Pancreas (tissue), 10 donors: ENCODE measurements around the gene ZSCAN16. TPM values are rescaled to one million over a fixed set of nuclear protein-coding genes. Genes with fewer than 3 reads are reported as not detected.
"Not testable (repeated sequence)": the region's sequence is repeated elsewhere in the genome, so short reads cannot be mapped to it uniquely, and the experiment has no call there.

Source experiments
- ATAC-seq, 4 donors: fragments of 200-7000 bp; cut with Tn5 transposase; one replicate each; pipeline versions ENCODE4 v1.8.0 to v1.9.1; 2020; ENCODE audit warnings: mild to moderate bottlenecking in 4 of 4, moderate library complexity in 4 of 4
- DNase-seq, 6 donors: peaks; one replicate each; pipeline ENCODE4 v3.0.0-alpha.2; 2020
- FAIRE-seq: peaks from 2 replicates; lab custom pipeline; 2012; peaks lifted over from hg19 to GRCh38; lab: Jason Lieb, UNC
- H3K27ac ChIP-seq, 4 donors: fragments of 200-600 bp; sonication (generic); 1 replicate in 3 of 4; 2 replicates in 1 of 4; pipeline versions ENCODE4 v1.5.0 to v1.8.0; 2020
- H3K27me3 ChIP-seq, 4 donors: fragments of 200-600 bp; one replicate each; pipeline ENCODE4 v1.8.0; 2021
- H3K36me3 ChIP-seq, 3 donors: fragments of 200-600 bp; sonication (generic) in 1 of 3; one replicate each; pipeline versions ENCODE4 v1.5.0 to v1.8.0; 2020 to 2021
- H3K4me1 ChIP-seq, 3 donors: fragments of 200-600 bp; one replicate each; pipeline ENCODE4 v1.8.0; 2021
- H3K4me3 ChIP-seq, 4 donors: fragments of 200-600 bp; sonication (generic) in 2 of 4; one replicate each; pipeline versions ENCODE4 v1.5.0 to v1.8.0; 2020 to 2021
- H3K9me3 ChIP-seq, 4 donors: fragments of 200-600 bp; one replicate each; pipeline ENCODE4 v1.8.0; 2021
- CTCF ChIP-seq, 4 donors: fragments of 200-600 bp; sonication (generic) in 3 of 4; IDR thresholded peaks; one replicate each; pipeline versions ENCODE4 v1.5.0 to v1.8.0; 2021; ENCODE audit warnings: antibody characterized with exemption in 4 of 4
- WGBS, 2 donors: extraction: QIAGEN DNeasy Blood & Tissue Kit; methylation state at CpG; one replicate each; pipeline ENCODE4 v1.1.7; 2013; 5-methylcytosine and 5-hydroxymethylcytosine counted together
- intact Hi-C, 3 donors: fragments of 100-400 bp; cut with DNase I; formaldehyde crosslinking; loops; one replicate each; pipeline versions ENCODE4 v1.11.1 to v1.14.2; 2022
- polyA plus RNA-seq, 2 donors: library from polyadenylated mRNA; stranded (reverse); fragments of 200-250 nt; gene quantifications; one replicate each; pipeline ENCODE4 v1.2.3, GENCODE V29; 2013
- total RNA-seq, 6 donors: library from RNA; stranded (reverse); fragmentation: NEBNext Ultra II Directional in 4 of 6; extraction: Animal tissue kit (Norgen Biotek cat#: 25700) in 4 of 6; gene quantifications; one replicate each; pipeline versions ENCODE4 v1.2.1 to v1.2.4, GENCODE V29; 2021 to 2023
- donor health status: healthy with polysubstance abuse.
- donor health status: DM: no; HTN: no; CAD: no; lungs with moderate emphysema.
- donor health status: DM: no; HTN: no; CAD: no.
- donor health status: control.
- donor health status: control.
- donor health status: Bipolar disorder and iron deficiency.
- donor health status: DM: yes; HTN: yes; CAD: no.
- donor health status: DM: no; HTN: no; CAD: no.
- donor health status: DM: no; HTN: no; CAD: no.
- donor health status: DM: yes; HTN: yes; CAD: no.

ZSCAN16 gene
- total and polyA plus RNA-seq, 8 donors: 1.6 to 5.0 (median 2.9) TPM

- peak overlapping the region; percentile 52 to 86 (median 64) for H3K4me3 ChIP-seq
- H3K36me3 ChIP-seq: peaks cover 0 to 9% (median 0%) of the 10 kb centered on the region in 3 donors
- no peaks in the 10 kb centered on the region for H3K27me3 ChIP-seq
- WGBS, 2 donors: 10 to 11% methylated on average over 4 of the region's 4 CpGs
- intact Hi-C loops: no loop called here
- ATAC-seq: peak in 1 of 4 donors; percentile 2
- H3K4me1 ChIP-seq: peaks cover 0 to 7% (median 0%) of the 10 kb centered on the region in 3 donors
- no peaks in the 10 kb centered on the region for H3K9me3 ChIP-seq
- no peak for FAIRE-seq
- peak overlapping the region in 3 of 4 donors; percentile 66 to 83 (median 77) for H3K27ac ChIP-seq
- DNase-seq: no peak
- no peak for TF ChIP-seq CTCF (IDR thresholded peaks at IDR 0.05)
Observed at GRCh38 chr6:28081486-28081751, 43.0 kb upstream of the ZSCAN16 start.

- peaks cover 0 to 20% (median 0%) of the 10 kb centered on the region in 3 donors for H3K36me3 ChIP-seq
- no peaks in the 10 kb centered on the region for H3K9me3 ChIP-seq
- H3K4me3 ChIP-seq: no peak overlapping the region
- no peaks in the 10 kb centered on the region for H3K27me3 ChIP-seq
- intact Hi-C loops: no loop called here
- peaks cover 0 to 7% (median 0%) of the 10 kb centered on the region in 3 donors for H3K4me1 ChIP-seq
- no peak for TF ChIP-seq CTCF (IDR thresholded peaks at IDR 0.05)
- no peak overlapping the region for H3K27ac ChIP-seq
- DNase-seq: no peak
- FAIRE-seq: no peak
- no peak for ATAC-seq
Observed at GRCh38 chr6:28082939-28083338, 41.5 kb upstream of the ZSCAN16 start.

- Histone ChIP-seq H3K4me3 (no peak overlapping the region), H3K4me1 (no peaks in the 10 kb centered on the region), H3K27ac (no peak overlapping the region), H3K9me3 (no peaks in the 10 kb centered on the region), H3K36me3 (peaks cover 0 to 31% (median 8%) of the 10 kb centered on the region in 3 donors), H3K27me3 (no peaks in the 10 kb centered on the region)
- no peak for FAIRE-seq
- ATAC-seq: no peak
- intact Hi-C loops: no loop called here
- 96 to 98% methylated on average over 5 of the region's 5 CpGs for WGBS, 2 donors
- DNase-seq: no peak
- TF ChIP-seq CTCF (IDR thresholded peaks at IDR 0.05): no peak
Observed at GRCh38 chr6:28089054-28089453, 35.4 kb upstream of the ZSCAN16 start.

GRCh38 chr6:28090917-28091586, 33.4 kb upstream of the ZSCAN16 start:
- WGBS, 2 donors: 55 to 57% methylated on average over 27 to 33 of the region's 33 CpGs
- no peak for TF ChIP-seq CTCF (IDR thresholded peaks at IDR 0.05)
- Histone ChIP-seq H3K4me3 (no peak overlapping the region), H3K4me1 (no peaks in the 10 kb centered on the region), H3K9me3 (no peaks in the 10 kb centered on the region), H3K27ac (no peak overlapping the region), H3K27me3 (no peaks in the 10 kb centered on the region), H3K36me3 (peaks cover 0 to 26% (median 8%) of the 10 kb centered on the region in 3 donors)
- FAIRE-seq (no peak), DNase-seq (peak in 1 of 6 donors; percentile 21), ATAC-seq (no peak)
- intact Hi-C loops: no loop called here

GRCh38 chr6:28102222-28102621, 22.2 kb upstream of the ZSCAN16 start:
- H3K27me3 ChIP-seq, H3K36me3 ChIP-seq, FAIRE-seq, H3K4me3 ChIP-seq, intact Hi-C loops, ATAC-seq, H3K9me3 ChIP-seq, DNase-seq, H3K27ac ChIP-seq, H3K4me1 ChIP-seq: not testable (repeated sequence)
- WGBS, 2 donors: 70% methylated on average over 7 of the region's 7 CpGs

GRCh38 chr6:28102699-28103098, 21.7 kb upstream of the ZSCAN16 start:
- H3K9me3 ChIP-seq, intact Hi-C loops, H3K27me3 ChIP-seq, FAIRE-seq, ATAC-seq, H3K36me3 ChIP-seq, H3K4me1 ChIP-seq, H3K27ac ChIP-seq, H3K4me3 ChIP-seq, DNase-seq: not testable (repeated sequence)
